ENCODE data around the gene KCNIP4. TPM values are rescaled to one million over a fixed set of nuclear protein-coding genes. Genes with fewer than 3 reads are reported as not detected.

KCNIP4 gene
- polyA plus RNA-seq, 1 donor (not counting 4 experiments of a cell fraction or from before 2014, with no cell fraction given) = 0.07 TPM

GRCh38 chr4:21856301-21856700, 92.3 kb downstream of the KCNIP4 start:
- no peak overlapping the region for H3K4me2 ChIP-seq (ENCODE audit: control insufficient read depth, extremely low read depth, insufficient read depth, low read depth, low read length)
- FAIRE-seq (no peak), DNase-seq (ENCODE audit: low read depth, low spot score) (no peak)

GRCh38 chr4:21849077-21849476, 99.5 kb downstream of the KCNIP4 start:
- DNase-seq (ENCODE audit: low read depth, low spot score) (no peak), FAIRE-seq (no peak)
- Histone ChIP-seq H3K27ac (ENCODE audit: control insufficient read depth, insufficient read depth, low read length) (no peak overlapping the region), H3K4me1 (ENCODE audit: control insufficient read depth, extremely low read depth, insufficient read depth, low read length) (no peaks in the 10 kb centered on the region), H3K4me3 (ENCODE audit: control insufficient read depth in 2 of 3, extremely low read depth in 1 of 3, insufficient read depth in 2 of 3, low read depth in 1 of 3, low read length in 3 of 3) (no peak overlapping the region), H3K79me2 (ENCODE audit: control insufficient read depth, insufficient read depth, low read length) (no peaks in the 10 kb centered on the region), H4K20me1 (ENCODE audit: control insufficient read depth, extremely low read depth, insufficient read depth, low read length) (no peaks in the 10 kb centered on the region), H3K36me3 (ENCODE audit: control insufficient read depth in 2 of 2, extremely low read depth in 1 of 2, insufficient read depth in 2 of 2, low read length in 2 of 2) (no peaks in the 10 kb centered on the region), H3K4me2 (ENCODE audit: control insufficient read depth, extremely low read depth, insufficient read depth, low read depth, low read length) (no peak overlapping the region), H3K27me3 (ENCODE audit: control insufficient read depth, extremely low read depth, insufficient read depth, low read length) (no peaks in the 10 kb centered on the region), H2AFZ (ENCODE audit: control insufficient read depth, low read length) (no peak overlapping the region), H3K9me1 (ENCODE audit: control insufficient read depth, extremely low read depth, insufficient read depth, low read length) (no peaks in the 10 kb centered on the region), H3K9me3 (ENCODE audit: control insufficient read depth, low read depth, low read length) (no peaks in the 10 kb centered on the region), H3K9ac (ENCODE audit: control insufficient read depth, extremely low read depth, insufficient read depth, low read length) (no peak overlapping the region)
- TF ChIP-seq EZH2 (IDR thresholded peaks at IDR 0.05; ENCODE audit: low read length) (no peak), CTCF (optimal IDR thresholded peaks at IDR 0.05 in 1 of 3, IDR thresholded peaks at IDR 0.05 in 1 of 3, conservative IDR thresholded peaks at IDR 0.05 in 1 of 3; ENCODE audit: extremely low read depth in 1 of 3, insufficient read depth in 2 of 3, low read length in 3 of 3) (no peak)
- dilution Hi-C loops (cut with MboI; ENCODE audit: extremely low pct_ligation_motif_present, low sequenced_read_pairs) = no loop called here

More at GRCh38 chr4:21856301-21856700, 92.3 kb downstream of the KCNIP4 start:
- Histone ChIP-seq H3K79me2 (ENCODE audit: control insufficient read depth, insufficient read depth, low read length) (no peaks in the 10 kb centered on the region), H3K27ac (ENCODE audit: control insufficient read depth, insufficient read depth, low read length) (no peak overlapping the region), H3K9me1 (ENCODE audit: control insufficient read depth, extremely low read depth, insufficient read depth, low read length) (no peaks in the 10 kb centered on the region), H3K4me3 (ENCODE audit: control insufficient read depth in 2 of 3, extremely low read depth in 1 of 3, insufficient read depth in 2 of 3, low read depth in 1 of 3, low read length in 3 of 3) (no peak overlapping the region), H3K9ac (ENCODE audit: control insufficient read depth, extremely low read depth, insufficient read depth, low read length) (no peak overlapping the region), H4K20me1 (ENCODE audit: control insufficient read depth, extremely low read depth, insufficient read depth, low read length) (no peaks in the 10 kb centered on the region), H2AFZ (ENCODE audit: control insufficient read depth, low read length) (no peak overlapping the region), H3K27me3 (ENCODE audit: control insufficient read depth, extremely low read depth, insufficient read depth, low read length) (no peaks in the 10 kb centered on the region), H3K4me1 (ENCODE audit: control insufficient read depth, extremely low read depth, insufficient read depth, low read length) (no peaks in the 10 kb centered on the region), H3K9me3 (ENCODE audit: control insufficient read depth, low read depth, low read length) (no peaks in the 10 kb centered on the region), H3K36me3 (ENCODE audit: control insufficient read depth in 2 of 2, extremely low read depth in 1 of 2, insufficient read depth in 2 of 2, low read length in 2 of 2) (no peaks in the 10 kb centered on the region)
- TF ChIP-seq CTCF (optimal IDR thresholded peaks at IDR 0.05 in 1 of 3, IDR thresholded peaks at IDR 0.05 in 1 of 3, conservative IDR thresholded peaks at IDR 0.05 in 1 of 3; ENCODE audit: extremely low read depth in 1 of 3, insufficient read depth in 2 of 3, low read length in 3 of 3) = no peak
- no peak for TF ChIP-seq EZH2 (IDR thresholded peaks at IDR 0.05; ENCODE audit: low read length)
- dilution Hi-C loops (cut with MboI; ENCODE audit: extremely low pct_ligation_motif_present, low sequenced_read_pairs) = no loop called here

Measured in keratinocyte (primary cell).